ENCODE data around the gene KCNQ2. TPM values are rescaled to one million over a fixed set of nuclear protein-coding genes. Genes with fewer than 3 reads are reported as not detected.

The KCNQ2 gene
- total RNA-seq, 4 donors from 2014 or later, result 0.19 to 0.40 (median 0.40) TPM; not detected in 1

- TF ChIP-seq POLR2A (IDR thresholded peaks at IDR 0.05), result no peak
- TF ChIP-seq EP300 (IDR thresholded peaks at IDR 0.05), result no peak
- no peak for TF ChIP-seq CTCF (IDR thresholded peaks at IDR 0.05)
- no peak for TF ChIP-seq POLR2AphosphoS5 (IDR thresholded peaks at IDR 0.05)
- Histone ChIP-seq H3K4me1 (no peaks in the 10 kb centered on the region), H3K4me3 (no peak overlapping the region)
Measured at GRCh38 chr20:63424613-63425012, 47.8 kb downstream of the KCNQ2 start.

GRCh38 chr20:63423751-63424150 lies 48.7 kb downstream of the KCNQ2 start:
- no peaks in the 10 kb centered on the region for H3K4me1 ChIP-seq
- TF ChIP-seq POLR2AphosphoS5 (IDR thresholded peaks at IDR 0.05) (no peak), POLR2A (IDR thresholded peaks at IDR 0.05) (no peak), EP300 (IDR thresholded peaks at IDR 0.05) (no peak), CTCF (IDR thresholded peaks at IDR 0.05) (no peak)

More at GRCh38 chr20:63424613-63425012, 47.8 kb downstream of the KCNQ2 start:
- Histone ChIP-seq H3K27ac (no peak overlapping the region), H3K9me3 (no peaks in the 10 kb centered on the region), H3K27me3 (peaks cover 75% of the 10 kb centered on the region), H3K36me3 (no peaks in the 10 kb centered on the region)
- no peak for ATAC-seq
- WGBS, 2 donors (ENCODE audit: low coverage in 1 of 2), result 73 to 97% methylated on average over 5 to 7 of the region's 25 CpGs

DNA sequence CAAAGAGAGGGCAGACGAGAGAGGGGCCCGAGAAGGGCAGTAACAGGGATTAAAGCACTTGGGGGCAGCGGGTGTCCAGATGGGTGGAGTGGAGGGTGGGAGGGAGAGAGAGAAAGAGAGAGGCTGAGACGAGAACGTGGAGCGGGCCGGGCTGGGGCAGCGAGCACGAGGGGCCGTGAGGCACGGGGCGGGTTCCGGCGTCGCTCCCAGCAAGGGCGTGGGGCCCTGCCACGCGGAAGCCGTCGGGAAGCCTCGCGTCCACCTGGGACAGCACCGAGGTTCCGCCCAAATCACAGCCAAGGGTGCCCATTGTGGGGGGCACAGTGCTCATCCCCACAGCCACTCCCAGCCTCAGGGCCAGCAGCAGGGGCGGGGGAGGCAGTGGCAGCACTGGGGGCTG lies 49.8 kb downstream of the KCNQ2 start:
- H3K36me3 ChIP-seq, result no peaks in the 10 kb centered on the region
- H3K4me1 ChIP-seq, result no peaks in the 10 kb centered on the region
- ATAC-seq, result no peak
- no peak overlapping the region for H3K27ac ChIP-seq
- no peaks in the 10 kb centered on the region for H3K9me3 ChIP-seq
- WGBS, 2 donors (ENCODE audit: low coverage in 1 of 2), result 63 to 80% methylated on average over 4 to 6 of the region's 25 CpGs
- no peak for TF ChIP-seq POLR2AphosphoS5 (IDR thresholded peaks at IDR 0.05)
- TF ChIP-seq EP300 (IDR thresholded peaks at IDR 0.05), result no peak
- TF ChIP-seq POLR2A (IDR thresholded peaks at IDR 0.05), result no peak
- TF ChIP-seq CTCF (IDR thresholded peaks at IDR 0.05), result no peak
- no peak overlapping the region for H3K4me3 ChIP-seq
- H3K27me3 ChIP-seq, result peaks cover 75% of the 10 kb centered on the region

More at GRCh38 chr20:63423751-63424150, 48.7 kb downstream of the KCNQ2 start:
- Histone ChIP-seq H3K36me3 (no peaks in the 10 kb centered on the region), H3K4me3 (no peak overlapping the region), H3K9me3 (no peaks in the 10 kb centered on the region), H3K27me3 (peaks cover 75% of the 10 kb centered on the region), H3K27ac (no peak overlapping the region)
- no CpG with 5 or more reads among the region's 21 CpGs for WGBS, 2 donors (ENCODE audit: low coverage in 1 of 2)
- no peak for ATAC-seq

- H3K27ac ChIP-seq, result no peak overlapping the region
- no peaks in the 10 kb centered on the region for H3K9me3 ChIP-seq
- H3K4me1 ChIP-seq, result no peaks in the 10 kb centered on the region
- no peak for TF ChIP-seq POLR2A (IDR thresholded peaks at IDR 0.05)
- no peak for TF ChIP-seq POLR2AphosphoS5 (IDR thresholded peaks at IDR 0.05)
- no peak for TF ChIP-seq CTCF (IDR thresholded peaks at IDR 0.05)
- no peak for TF ChIP-seq EP300 (IDR thresholded peaks at IDR 0.05)
- no CpG with 5 or more reads among the region's 17 CpGs for WGBS, 2 donors (ENCODE audit: low coverage in 1 of 2)
- peaks cover 77% of the 10 kb centered on the region for H3K27me3 ChIP-seq
- H3K4me3 ChIP-seq, result no peak overlapping the region
- H3K36me3 ChIP-seq, result no peaks in the 10 kb centered on the region
- ATAC-seq, result no peak
Measured at GRCh38 chr20:63421913-63422312, 50.5 kb downstream of the KCNQ2 start.

DNA sequence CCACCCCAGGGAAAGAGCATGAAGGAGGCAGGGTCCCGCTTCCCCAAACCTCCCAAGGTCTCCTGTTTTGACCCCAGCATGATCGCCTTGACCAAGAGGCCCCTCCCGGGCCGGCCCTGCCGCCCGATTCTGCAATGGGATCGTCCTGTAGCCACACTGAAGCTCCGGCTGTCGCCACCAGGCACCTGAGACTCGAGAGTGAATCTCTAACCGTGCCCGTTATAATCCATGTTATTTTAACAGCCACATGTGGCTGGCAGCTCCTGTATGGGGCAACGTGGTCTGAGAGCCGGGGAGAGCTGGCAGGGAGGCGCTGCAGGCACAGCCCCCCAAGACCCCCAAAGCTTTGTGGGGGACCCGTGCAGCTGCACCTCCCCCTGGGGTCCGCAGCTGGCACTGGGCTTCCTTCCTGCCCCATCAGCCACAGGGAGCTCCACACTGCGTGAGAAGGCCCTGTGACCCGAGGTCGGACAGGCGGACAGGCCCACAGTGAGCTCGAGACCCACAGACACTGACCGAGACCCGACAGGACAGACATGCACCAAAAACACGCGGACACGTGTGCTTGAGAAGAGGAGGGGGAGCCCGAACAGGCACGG lies 51.3 kb downstream of the KCNQ2 start:
- no peak overlapping the region for H3K27ac ChIP-seq
- TF ChIP-seq POLR2AphosphoS5 (IDR thresholded peaks at IDR 0.05) (no peak), POLR2A (IDR thresholded peaks at IDR 0.05) (no peak), CTCF (IDR thresholded peaks at IDR 0.05) (no peak), EP300 (IDR thresholded peaks at IDR 0.05) (no peak)
- peaks cover 84% of the 10 kb centered on the region for H3K27me3 ChIP-seq
- no peak for ATAC-seq
- no peak overlapping the region for H3K4me3 ChIP-seq
- H3K9me3 ChIP-seq, result no peaks in the 10 kb centered on the region
- WGBS, 2 donors (ENCODE audit: low coverage in 1 of 2), result 77 to 87% methylated on average over 3 of the region's 29 CpGs
- no peaks in the 10 kb centered on the region for H3K36me3 ChIP-seq
- no peaks in the 10 kb centered on the region for H3K4me1 ChIP-seq

Data from gastroesophageal sphincter (tissue), 4 donors.